ENCODE data around the gene DAGLA. TPM values are rescaled to one million over a fixed set of nuclear protein-coding genes. Genes with fewer than 3 reads are reported as not detected.

Gene DAGLA
- total RNA-seq, 4 donors from 2014 or later, result 1.5 to 4.9 (median 3.8) TPM

DNA sequence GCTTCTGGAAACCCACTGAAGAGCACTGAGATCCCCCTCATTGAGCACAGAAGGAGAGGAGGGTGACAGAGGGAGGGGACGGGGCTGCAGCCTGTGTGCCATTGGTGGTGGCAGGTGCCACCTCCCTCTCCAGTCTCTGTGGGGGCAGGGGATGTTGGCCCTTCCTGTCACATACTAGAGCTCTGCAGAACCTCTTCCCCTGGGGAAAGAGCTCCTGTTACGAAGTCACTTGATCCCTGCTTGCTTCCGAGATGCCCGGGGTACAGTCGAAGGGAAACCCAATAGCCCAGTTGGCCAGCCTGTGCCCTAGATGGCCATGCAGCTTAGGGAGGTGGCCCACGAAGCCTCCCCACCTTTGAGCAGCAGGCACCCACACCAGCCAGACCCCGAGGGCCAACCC lies 29.4 kb downstream of the DAGLA start:
- H3K27me3 ChIP-seq, result no peaks in the 10 kb centered on the region
- no peak overlapping the region for H3K27ac ChIP-seq (replicated peaks in 1 of 4)
- intact Hi-C loops (cut with DNase I), result no loop called here
- TF ChIP-seq, protein P1, sequence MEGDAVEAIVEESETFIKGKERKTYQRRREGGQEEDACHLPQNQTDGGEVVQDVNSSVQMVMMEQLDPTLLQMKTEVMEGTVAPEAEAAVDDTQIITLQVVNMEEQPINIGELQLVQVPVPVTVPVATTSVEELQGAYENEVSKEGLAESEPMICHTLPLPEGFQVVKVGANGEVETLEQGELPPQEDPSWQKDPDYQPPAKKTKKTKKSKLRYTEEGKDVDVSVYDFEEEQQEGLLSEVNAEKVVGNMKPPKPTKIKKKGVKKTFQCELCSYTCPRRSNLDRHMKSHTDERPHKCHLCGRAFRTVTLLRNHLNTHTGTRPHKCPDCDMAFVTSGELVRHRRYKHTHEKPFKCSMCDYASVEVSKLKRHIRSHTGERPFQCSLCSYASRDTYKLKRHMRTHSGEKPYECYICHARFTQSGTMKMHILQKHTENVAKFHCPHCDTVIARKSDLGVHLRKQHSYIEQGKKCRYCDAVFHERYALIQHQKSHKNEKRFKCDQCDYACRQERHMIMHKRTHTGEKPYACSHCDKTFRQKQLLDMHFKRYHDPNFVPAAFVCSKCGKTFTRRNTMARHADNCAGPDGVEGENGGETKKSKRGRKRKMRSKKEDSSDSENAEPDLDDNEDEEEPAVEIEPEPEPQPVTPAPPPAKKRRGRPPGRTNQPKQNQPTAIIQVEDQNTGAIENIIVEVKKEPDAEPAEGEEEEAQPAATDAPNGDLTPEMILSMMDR (IDR thresholded peaks at IDR 0.05), result no peak
- TF ChIP-seq POLR2AphosphoS5 (IDR thresholded peaks at IDR 0.05), result no peak
- no peak for TF ChIP-seq EP300 (IDR thresholded peaks at IDR 0.05)
- no peak for TF ChIP-seq POLR2A (IDR thresholded peaks at IDR 0.05; ENCODE audit: low read depth)
- no peaks in the 10 kb centered on the region for H3K9me3 ChIP-seq
- no peaks in the 10 kb centered on the region for H3K36me3 ChIP-seq
- H3K4me1 ChIP-seq, result peaks cover 0 to 3% (median 0%) of the 10 kb centered on the region in 4 donors
- no peak for DNase-seq (ENCODE audit: extremely low spot score)
- WGBS, result 80% methylated on average over 1 of the region's 7 CpGs
- H3K4me3 ChIP-seq, result no peak overlapping the region

DNA sequence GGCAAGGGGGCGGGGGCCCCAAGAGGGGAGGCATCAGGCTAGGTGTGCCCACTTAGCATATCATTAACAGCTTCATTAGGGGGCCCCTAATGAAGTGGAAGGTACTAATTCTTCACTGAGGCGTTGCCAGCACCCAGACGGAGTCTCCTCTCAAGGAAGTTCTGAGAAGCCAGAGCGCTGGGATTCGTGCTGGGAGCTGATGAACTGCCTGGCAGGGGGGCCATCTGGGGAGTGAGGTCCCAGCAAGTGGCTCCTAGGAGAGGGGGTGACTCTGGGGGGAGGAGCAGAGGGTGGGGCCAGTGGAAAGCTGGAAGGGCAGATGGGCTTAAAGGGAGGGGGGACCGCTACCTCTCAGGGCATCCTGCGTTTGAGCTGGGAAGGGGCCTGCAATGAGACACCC lies 29.8 kb downstream of the DAGLA start:
- no peak for DNase-seq (ENCODE audit: extremely low spot score)
- 88% methylated on average over 5 of the region's 7 CpGs for WGBS
- H3K27ac ChIP-seq (replicated peaks in 1 of 4), result no peak overlapping the region
- TF ChIP-seq POLR2A (IDR thresholded peaks at IDR 0.05; ENCODE audit: low read depth), result no peak
- no peak for TF ChIP-seq EP300 (IDR thresholded peaks at IDR 0.05)
- TF ChIP-seq, protein P1 (IDR thresholded peaks at IDR 0.05), result no peak
- no peak for TF ChIP-seq POLR2AphosphoS5 (IDR thresholded peaks at IDR 0.05)
- H3K4me1 ChIP-seq, result peaks cover 0 to 3% (median 0%) of the 10 kb centered on the region in 4 donors
- intact Hi-C loops (cut with DNase I), result no loop called here
- H3K4me3 ChIP-seq, result no peak overlapping the region
- H3K36me3 ChIP-seq, result no peaks in the 10 kb centered on the region
- H3K9me3 ChIP-seq, result no peaks in the 10 kb centered on the region
- no peaks in the 10 kb centered on the region for H3K27me3 ChIP-seq

DNA sequence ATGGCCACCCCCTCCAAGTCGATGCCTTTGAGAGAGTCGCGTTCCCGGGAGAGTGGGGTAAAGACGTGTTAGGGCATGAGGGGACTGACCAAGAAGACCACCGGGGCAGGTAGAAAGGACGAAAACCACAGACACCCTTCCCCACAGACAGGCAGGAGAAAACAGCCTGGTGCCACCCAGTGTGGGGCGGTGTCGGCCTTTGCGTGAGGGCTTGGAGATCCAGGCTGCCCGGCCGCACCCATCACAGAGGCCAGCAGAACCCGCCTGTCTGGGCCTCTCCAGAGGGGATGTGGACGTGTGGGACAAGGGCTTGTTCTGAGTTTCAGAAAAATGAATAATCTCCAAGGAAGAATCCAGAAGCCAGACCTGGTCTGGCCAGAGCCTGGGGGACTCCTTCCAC lies 30.8 kb downstream of the DAGLA start:
- intact Hi-C loops (cut with DNase I), result no loop called here
- Histone ChIP-seq H3K27me3 (no peaks in the 10 kb centered on the region), H3K27ac (replicated peaks in 1 of 4) (no peak overlapping the region), H3K9me3 (no peaks in the 10 kb centered on the region), H3K4me3 (no peak overlapping the region), H3K4me1 (peaks cover 3 to 9% (median 9%) of the 10 kb centered on the region in 4 donors), H3K36me3 (no peaks in the 10 kb centered on the region)
- no peak for TF ChIP-seq EP300 (IDR thresholded peaks at IDR 0.05)
- TF ChIP-seq, protein P1 (IDR thresholded peaks at IDR 0.05), result no peak
- no peak for TF ChIP-seq POLR2AphosphoS5 (IDR thresholded peaks at IDR 0.05)
- no peak for TF ChIP-seq POLR2A (IDR thresholded peaks at IDR 0.05; ENCODE audit: low read depth)
- 92% methylated on average over 14 of the region's 14 CpGs for WGBS
- no peak for DNase-seq (ENCODE audit: extremely low spot score)

DNA sequence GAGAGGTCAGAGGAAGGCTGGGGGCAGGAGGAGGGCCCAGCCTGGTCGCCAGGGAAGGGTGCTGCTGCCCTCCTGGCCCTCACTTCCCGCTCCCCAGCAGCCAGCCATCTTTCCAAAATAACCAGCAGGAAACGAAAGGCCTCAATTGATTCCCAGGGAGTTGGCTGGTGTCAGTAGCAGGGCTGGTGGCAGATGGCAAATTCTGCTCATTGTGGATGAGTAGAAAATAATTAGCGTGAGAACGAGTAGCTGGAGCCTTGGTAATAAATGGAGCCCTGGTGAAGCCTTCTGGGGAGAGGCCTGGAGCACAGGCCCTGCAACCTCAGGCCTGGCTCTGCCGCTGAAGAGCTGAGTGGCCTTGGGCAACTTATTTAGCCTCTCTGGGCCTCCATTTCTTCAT lies 31.3 kb downstream of the DAGLA start:
- H3K9me3 ChIP-seq, result no peaks in the 10 kb centered on the region
- H3K36me3 ChIP-seq, result no peaks in the 10 kb centered on the region
- no peaks in the 10 kb centered on the region for H3K27me3 ChIP-seq
- H3K4me3 ChIP-seq, result no peak overlapping the region
- no peak for DNase-seq (ENCODE audit: extremely low spot score)
- TF ChIP-seq POLR2A (IDR thresholded peaks at IDR 0.05; ENCODE audit: low read depth) (no peak), EP300 (IDR thresholded peaks at IDR 0.05) (no peak), POLR2AphosphoS5 (IDR thresholded peaks at IDR 0.05) (no peak)
- TF ChIP-seq, protein P1 (IDR thresholded peaks at IDR 0.05), result no peak
- H3K27ac ChIP-seq (replicated peaks in 1 of 4), result no peak overlapping the region
- intact Hi-C loops (cut with DNase I), result no loop called here
- H3K4me1 ChIP-seq, result peaks cover 0 to 14% (median 12%) of the 10 kb centered on the region in 4 donors
- 84% methylated on average over 6 of the region's 6 CpGs for WGBS

DNA sequence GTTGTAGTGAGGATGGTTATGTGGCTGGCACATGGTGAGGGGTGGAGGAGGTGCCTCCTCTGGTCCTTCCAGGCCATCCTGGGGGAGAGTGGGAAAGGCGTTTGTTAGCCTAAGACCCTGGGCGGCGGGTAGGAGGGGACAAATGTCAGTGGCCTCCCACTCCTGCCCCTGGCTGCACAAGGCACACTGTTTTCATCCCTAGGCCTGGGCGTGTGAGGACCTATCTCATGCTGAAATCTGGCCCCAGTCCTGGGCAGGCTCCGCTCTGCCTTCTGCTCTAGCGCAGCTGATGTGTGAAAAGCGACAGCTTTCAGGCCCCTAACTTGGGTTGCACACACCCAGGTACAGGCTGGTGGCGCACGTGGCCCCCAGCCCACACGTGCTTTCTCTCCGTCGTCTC lies 32.1 kb downstream of the DAGLA start:
- intact Hi-C loops (cut with DNase I), result no loop called here
- H3K27ac ChIP-seq (replicated peaks in 1 of 4), result no peak overlapping the region

More for the DNA sequence above, 32.1 kb downstream of the DAGLA start:
- H3K36me3 ChIP-seq, result no peaks in the 10 kb centered on the region
- no peak for TF ChIP-seq POLR2A (IDR thresholded peaks at IDR 0.05; ENCODE audit: low read depth)
- peaks cover 0 to 22% (median 20%) of the 10 kb centered on the region in 4 donors for H3K4me1 ChIP-seq
- no peaks in the 10 kb centered on the region for H3K9me3 ChIP-seq
- no peak overlapping the region for H3K4me3 ChIP-seq
- no peak for DNase-seq (ENCODE audit: extremely low spot score)
- 87% methylated on average over 11 of the region's 12 CpGs for WGBS
- no peaks in the 10 kb centered on the region for H3K27me3 ChIP-seq
